Measurements from ENCODE around the gene TM6SF1.
"Not testable (repeated sequence)": the region's sequence is repeated elsewhere in the genome, so short reads cannot be mapped to it uniquely, and the experiment has no call there.

TM6SF1 gene

DNA sequence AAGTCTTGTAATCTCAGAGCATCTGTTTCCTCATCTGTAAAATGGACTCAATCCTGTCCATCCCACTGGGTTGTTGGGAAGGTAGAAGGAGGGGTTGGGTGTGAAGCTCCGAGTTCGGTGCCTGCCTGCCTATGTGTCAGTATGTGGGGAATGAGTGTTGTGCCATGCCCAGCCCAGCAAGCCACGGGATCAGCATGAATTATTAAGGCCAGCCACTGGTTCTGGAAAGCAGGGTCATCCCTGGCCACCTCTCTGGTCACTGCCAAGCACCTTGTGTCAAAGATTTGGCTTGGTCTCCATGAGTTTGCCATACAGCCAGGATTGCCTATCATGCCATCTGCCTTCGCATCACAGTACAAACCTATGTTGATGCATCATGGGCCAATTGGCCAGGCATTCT lies 11.5 kb downstream of the TM6SF1 start:
- DNase-seq: no peak

DNA sequence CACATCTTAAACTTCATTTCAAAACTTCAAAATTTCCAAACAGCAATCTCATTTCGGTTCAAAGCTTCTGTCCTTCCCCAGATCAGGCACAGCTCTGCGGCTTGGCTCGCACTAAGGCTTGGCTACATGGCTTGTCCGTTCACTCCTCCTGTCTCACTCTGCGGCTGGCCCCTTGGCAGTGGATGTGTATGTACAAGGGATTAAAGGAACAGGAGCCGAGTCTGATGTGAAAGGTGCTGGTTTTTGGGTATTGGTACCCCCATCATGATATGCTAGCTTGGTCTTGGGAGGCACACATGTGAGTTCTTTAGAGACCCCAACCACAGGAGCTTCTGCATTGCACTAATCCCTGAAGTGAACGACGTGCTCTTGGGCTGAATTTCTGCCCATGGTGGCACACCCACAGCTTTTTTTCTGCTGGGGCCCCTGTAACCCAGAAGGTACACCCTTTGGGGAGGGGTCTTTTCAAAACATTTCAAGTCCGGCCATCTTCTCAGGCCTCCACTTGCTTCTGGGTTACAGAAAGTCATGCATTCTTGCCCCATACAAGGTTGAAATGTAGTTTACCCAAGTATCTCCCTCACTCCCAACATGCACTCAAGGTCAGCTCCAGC lies 12.6 kb downstream of the TM6SF1 start:
- no peak for DNase-seq

DNA sequence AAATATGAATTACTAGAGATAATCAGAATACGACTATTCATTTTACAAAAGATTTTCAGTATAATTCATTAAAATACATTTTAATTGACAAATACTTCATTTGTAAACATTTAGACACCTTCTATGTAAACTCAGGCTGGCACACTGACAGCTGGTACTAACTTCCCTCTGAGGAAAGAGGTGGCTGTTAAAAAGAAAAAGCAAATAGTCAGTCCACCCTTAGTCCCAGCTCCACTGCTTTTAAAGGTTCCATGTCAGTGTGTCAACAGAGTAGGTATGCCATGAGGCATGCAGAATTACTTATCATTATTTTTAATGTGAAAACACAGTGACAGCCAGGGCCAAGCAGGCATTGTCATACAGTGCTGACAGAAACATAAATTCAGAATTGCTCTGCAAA lies 16.1 kb downstream of the TM6SF1 start:
- DNase-seq: no peak

DNA sequence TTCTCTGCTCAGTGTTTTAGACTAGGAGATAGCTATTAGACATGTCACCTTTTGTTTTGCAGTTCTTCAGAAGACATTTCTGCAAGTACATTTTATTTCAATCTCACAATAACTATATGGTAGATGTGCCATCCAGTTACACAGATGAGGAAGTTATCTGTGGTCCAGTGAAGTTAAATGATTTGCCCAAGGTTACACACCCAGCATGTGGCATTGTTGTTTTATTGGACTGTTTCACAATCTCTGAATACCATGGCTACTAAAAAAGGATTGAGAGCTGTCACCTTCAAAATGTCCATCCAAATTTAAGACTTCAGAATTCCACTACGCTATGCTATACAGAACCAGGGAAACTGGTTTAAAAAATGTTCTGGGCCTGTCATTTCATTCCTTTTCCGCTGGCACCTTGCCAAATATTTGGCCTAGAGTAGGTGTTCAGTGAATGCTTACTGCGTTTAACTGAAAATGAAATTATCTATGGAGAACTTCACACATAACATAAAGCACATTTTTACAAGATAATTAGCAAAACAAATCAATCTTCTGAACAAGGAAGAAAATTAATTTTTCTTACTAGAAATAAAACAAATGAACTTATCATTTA lies 20.2 kb downstream of the TM6SF1 start:
- no peak for DNase-seq

DNA sequence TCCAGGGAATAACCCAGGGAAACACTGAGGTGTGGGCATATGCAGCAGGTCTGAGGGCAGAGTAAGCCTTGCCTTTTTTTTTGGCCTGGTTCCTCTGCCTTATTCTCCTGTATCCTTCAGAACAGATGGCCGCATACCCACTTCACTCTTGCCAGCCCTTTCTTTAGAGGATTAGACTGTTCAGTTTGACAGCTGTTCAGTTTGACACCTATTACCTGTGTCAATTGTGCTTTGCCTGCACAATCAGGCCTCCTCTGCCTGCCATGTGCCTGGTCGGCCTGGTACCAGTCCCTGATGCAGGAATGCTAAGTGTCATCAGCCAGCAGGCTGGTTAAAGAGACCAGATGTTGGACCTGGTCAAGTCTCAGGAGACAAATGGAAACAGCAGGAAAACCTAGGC lies 22.3 kb downstream of the TM6SF1 start:
- DNase-seq: no peak

DNA sequence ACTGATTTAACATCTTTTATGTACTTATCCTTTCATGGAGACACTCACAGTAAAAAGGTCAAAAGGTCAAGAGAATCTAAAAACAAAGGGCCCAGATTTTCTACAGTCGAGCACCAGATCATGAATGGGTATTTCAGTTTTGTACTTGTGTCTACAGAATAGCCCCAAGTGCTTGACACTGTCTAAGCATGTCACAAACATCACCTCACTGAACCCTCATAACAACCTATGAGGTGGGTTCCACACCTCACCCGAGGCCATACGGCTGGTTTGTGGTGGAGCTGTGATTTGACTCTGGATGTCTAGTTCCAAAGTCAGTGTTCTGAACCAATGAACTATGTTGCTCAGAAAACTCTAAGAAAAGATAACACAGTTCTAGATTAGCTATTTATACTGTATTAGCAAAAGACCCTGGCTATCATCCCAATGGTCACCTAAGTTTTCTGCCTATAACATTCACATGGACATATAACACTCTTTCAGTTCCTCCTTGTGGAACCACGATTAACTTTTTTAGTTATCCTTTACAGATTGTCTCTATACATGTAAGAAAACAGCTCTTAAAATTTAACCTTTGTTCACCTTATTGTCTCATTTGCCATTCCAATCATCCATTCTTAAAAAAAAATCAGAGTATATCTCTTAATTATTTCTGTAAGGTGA lies 25.5 kb downstream of the TM6SF1 start:
- no peak for DNase-seq

DNA sequence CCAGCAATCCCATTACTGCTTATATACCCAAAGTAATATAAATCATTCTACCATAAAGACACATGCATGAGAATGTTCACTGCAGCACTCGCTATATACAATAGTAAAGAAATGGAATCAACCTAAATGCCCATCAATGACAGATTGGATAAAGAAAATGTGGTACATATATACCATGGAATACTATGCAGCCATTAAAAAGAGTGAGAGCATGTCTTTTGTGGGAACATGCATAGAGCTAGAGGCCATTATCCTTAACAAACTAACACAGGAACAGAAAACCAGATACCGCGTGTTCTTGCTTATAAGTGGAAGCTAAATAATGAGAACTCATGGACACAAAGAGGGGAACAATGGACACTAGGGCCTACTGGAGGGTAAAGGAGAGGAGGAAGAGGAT lies 34.7 kb downstream of the TM6SF1 start:
- not testable (repeated sequence) for DNase-seq

DNA sequence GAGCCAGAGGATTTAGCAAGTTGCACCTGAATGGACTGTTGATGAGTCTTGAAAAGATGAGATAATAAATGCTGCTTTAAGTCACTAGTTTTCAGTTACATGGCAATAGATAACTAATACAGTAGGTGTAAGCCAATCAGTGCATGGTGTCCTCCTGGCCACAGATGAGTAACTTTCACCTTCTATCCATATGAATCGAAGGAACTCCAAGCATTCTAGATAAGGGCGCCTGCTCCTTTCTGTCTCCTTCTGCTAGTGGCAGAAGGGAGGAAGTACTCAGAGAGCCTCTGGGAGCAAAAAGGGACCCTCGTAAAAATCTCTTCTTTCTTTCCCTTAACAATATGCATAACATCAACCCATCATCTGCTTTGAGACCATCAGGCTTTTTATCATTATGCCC lies 37.3 kb downstream of the TM6SF1 start:
- DNase-seq: no peak

DNA sequence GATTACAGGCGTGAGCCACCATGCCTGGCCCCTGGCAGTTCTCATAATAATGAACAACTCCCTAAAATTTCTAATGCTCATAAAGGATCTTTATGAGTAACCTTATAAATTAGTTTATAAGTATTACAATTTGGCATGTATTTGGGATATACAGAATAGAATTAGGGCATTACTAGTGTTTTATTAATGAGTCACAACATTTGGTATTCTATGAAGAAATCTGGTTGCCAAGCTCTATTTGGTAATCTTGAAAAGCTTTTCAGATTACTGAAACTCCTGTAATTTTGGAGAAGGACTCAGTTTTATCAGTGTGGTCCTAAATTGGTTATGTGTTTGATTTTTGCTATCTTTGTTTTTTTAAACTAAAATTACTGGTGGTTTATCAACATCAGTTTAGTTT lies 45.8 kb downstream of the TM6SF1 start:
- no peak for DNase-seq

DNA sequence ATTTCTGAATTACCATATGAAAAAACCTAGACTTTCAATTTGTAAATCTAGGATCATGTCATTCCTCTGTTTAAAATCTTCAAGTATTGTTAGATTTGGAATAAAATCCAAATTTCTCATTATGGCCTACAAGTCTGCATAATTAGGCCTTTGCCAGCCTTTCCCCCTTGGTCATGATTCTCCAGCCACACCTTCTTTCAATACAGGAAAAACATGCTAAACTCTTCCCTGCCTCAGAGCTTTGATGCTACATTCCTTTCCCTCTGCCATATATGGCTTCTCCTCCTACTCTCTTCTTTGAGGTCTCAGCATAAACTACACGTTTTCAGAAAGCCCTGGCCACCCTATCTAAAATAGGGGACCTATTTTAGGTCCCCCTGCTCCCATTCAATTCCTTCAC lies 48.5 kb downstream of the TM6SF1 start:
- DNase-seq: no peak

DNA sequence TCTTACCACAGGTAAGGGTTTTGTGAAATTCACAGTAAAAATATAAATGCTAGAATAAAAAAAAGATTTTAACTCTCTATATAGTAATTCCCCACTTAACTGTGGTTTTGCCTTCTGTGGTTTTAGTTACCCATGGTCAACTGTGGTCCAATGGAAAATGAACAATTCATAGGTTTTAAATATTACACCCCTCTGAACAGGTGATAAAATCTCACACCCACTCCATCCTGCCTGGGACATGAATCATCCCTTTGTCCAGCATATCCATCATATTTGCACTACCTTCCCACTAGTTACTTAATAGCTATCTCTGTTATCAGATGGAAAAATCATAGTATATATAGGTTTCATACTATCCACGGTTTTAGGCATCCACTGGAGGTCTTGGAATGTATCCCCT lies 50.9 kb downstream of the TM6SF1 start:
- DNase-seq: no peak

DNA sequence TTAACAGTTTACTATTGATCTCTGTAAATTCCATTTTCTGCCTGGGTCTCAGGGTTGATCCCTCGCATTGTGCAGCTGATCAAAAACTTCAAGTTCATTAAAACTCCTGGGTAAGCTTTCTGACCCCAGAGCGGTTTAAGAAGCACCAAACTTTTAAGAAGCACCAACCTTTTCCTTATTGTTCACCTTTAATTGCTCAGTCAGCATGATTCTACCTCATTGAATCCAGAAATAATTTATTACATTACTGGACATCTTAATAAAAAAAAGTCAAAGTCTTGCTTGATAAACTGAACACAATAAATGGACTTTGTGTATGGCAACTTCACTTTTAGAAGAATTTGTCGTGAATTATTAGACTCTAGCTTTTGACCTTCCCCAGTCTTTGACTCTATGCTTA lies 53.3 kb downstream of the TM6SF1 start:
- DNase-seq: no peak

DNA sequence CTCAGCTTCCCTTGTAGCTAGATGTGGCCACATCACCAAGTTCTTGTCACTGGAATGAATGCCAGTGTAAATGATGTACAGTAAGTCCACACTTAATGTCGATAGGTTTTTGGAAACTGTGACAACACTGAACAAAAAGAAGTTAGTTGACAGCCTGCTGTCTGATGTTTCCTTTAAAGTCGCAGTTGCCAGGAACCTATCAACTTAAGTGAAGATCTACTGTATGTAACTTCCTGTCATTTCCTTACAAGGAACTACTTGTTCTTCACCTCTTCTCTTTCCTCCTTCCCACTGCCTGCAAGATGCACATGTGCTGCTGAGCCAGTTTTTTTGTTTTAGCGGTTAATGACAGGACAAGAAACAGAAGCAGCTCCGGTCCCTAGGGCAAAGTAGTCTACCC lies 55.6 kb downstream of the TM6SF1 start:
- no peak for DNase-seq

DNA sequence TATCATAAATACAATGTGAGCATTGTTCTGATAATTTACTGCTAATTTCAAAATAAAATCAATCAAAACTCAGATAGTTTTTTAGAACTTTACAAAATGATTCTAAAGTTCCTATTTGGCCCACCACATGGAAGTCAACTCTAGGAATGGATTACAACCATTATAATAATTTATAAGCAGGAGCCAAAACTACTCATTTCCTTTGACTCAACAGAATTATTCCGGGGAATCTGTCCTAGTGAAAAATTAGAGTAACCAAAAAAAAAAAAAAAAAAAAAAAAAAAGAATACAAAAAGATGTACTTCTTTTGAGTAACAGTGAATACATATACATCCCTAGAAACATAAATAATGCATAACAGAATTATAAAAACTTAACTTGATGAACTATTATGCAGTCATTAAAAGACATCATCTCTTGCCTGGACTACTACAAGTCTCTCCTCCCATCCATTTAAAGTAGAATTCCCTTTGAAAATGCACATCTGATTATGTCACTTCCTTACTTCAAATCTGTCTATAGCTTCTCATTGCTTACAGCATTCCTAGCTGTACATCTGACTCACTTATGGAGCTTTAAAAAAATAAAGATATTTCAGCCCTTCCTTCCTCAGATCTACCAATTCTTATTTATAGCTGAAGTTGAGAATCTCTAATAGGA lies 56.8 kb downstream of the TM6SF1 start:
- no peak for DNase-seq

DNA sequence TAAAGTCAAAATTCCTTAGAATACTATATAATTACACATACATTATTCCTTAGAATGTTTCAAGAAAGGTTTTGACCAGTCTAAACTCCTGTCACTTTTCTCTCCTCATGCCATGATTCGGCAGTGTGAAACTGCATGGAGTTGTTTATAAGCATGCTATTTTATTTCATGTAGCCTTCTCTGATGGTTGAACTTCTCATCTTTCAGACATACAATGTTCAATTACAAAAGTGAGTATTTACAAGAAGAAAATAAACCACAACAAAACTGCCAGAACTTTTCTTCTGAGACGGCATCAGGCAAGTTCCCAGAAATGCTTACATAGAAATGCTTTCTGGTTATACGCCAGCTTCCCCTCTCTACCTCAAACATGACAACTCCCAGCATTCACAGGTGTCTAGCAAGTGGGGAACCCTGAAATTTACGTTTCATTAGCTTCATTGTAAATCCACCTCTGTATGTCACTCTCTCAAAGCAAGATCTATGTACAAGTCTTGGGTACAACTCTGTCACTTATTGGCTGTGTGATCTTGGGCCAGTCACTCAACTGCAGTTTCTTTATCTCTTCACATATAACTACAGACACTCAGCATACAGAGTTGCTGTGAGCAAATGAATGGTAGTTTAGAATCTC lies 57.4 kb downstream of the TM6SF1 start:
- DNase-seq: no peak

DNA sequence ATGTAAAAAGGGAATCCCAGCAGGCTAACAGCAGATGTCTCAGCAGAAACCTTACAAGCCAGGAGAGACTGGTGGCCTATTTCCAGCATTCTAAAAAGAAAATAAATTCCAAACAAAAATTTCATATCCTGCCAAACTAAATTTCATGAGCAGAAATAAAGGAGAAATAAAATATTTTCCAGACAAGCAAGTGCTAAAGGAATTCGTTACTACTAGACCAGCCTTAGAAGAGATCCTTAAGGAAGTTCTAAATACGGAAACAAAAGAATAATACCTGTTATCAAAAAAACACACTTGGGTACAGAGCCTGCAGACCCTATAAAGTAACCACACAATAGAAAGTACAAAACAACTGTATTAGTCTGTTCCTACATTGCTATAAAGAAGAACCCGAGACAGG lies 58.8 kb downstream of the TM6SF1 start:
- DNase-seq: no peak

DNA sequence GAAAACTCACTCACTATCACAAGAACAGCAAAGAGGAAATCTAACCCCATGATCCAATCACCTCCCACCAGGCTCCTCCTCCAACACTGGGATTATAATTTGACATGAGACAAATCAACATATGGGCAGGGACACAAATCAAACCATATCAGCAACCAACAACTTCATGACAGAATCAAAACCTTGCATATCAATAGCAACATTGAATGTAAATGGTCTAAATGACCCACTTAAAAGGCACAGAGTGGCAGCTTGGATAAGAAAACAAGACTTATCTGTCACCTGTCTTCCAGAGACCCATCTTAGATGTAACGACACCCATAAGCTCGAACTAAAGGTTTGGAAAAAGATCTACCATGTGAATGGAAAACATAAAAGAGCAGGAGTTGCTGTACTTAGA lies 59.4 kb downstream of the TM6SF1 start:
- no peak for DNase-seq

DNA sequence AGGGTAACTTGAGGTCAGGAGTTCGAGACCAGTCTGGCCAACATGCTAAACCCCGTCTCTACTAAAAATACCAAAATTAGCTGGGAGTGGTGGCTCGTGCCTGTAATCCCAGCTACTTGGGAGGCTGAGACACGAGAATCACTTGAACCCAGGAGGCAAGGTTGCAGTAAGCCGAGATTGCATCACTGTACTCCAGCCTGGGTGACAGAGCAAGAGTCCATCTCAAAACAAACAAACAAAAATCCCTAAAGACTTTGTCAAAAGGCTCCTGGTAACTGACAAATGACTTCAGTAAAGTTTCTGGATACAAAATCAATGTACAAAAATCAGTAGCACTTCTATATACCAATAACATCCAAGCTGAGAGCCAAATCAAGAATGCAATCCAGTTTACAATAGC lies 62.1 kb downstream of the TM6SF1 start:
- not testable (repeated sequence) for DNase-seq

DNA sequence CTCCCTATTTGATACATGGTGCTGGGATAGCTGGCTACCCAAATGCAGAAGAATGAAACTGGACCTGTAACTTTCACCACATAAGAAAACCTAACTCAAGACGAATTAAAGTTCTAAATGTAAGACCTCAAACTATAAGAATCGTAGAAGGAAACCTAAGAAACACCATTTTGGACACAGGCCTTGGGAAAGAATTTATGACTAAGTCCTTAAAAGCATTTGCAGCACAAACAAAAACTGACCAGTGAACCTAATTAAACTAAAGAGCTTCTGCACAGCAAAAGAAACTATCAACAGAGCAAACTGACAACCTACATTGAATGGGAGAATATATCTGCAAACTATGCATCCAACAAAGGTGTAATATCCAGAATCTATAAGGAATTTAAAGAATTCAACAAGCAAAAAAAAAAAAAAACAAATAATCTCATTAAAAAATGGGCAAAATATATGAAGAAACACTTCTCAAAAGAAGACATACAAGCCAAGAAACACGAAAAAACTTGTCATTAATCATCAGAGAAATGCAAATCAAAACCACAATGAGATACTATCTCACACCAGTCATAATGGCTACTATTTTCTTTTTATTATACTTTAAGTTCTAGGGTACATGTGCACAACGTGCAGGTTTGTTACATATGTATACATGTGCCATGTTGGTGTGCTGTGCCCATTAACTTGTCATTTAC lies 63.2 kb downstream of the TM6SF1 start:
- DNase-seq: no peak

DNA sequence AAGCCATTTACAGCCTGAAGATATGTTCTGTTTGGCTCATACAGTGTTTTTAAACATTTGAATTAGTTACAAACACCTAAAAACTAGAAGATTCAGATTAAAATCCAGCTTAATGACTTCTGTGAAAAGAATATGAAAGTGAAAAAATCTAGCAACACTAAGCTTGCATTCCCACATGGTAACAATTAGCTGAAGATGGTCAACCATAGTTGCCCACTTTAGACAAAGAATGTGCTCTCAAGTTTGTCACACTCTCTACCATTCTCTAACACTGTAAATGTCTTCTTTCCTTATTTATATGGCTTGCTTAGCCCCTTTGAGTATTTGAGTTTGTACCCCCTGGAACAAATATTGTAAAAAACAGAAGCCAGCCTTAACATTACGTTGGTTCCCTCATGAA lies 67.4 kb downstream of the TM6SF1 start:
- no peak for DNase-seq

DNA sequence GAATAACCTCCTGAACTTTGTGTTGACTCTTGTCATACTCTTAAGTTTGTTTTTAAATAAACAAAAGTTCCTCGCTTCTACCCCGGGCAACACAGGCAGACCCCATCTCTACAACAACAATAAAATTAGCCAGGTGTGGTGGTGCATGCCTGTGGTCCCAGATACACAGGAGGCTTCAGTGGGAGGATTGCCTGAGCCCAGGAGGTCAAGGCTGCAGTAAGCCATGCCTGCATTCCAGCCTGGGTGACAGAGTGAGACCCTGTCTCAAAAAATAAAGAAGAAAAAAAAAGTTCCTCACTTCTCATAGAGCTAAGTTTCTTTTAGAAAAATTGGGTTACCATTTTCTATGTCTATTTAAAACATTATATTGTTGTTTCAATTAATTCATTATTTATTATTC lies 70.9 kb downstream of the TM6SF1 start:
- DNase-seq: no peak

DNA sequence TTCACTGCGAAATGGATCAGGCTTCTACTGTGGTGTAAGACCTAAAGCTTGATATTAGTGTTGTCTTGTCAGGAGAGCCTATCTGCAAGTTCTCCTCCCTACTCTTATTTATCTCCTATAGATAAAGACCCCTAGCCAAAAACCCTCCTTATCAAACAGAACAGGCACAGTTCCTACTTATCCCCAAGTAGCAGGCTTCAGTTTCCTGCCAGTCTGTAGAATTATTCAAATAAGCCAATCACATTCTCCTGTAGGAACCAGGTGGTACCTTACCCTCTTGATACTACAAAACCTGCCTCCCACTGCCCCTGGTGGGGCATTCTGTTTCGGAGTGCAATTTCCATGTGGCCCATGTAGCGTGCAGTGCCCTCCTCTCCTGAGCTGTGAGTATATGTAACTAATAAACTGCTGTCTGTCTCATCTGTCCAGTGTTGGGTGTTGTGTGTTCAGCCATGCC lies 71.5 kb downstream of the TM6SF1 start:
- DNase-seq: no peak

DNA sequence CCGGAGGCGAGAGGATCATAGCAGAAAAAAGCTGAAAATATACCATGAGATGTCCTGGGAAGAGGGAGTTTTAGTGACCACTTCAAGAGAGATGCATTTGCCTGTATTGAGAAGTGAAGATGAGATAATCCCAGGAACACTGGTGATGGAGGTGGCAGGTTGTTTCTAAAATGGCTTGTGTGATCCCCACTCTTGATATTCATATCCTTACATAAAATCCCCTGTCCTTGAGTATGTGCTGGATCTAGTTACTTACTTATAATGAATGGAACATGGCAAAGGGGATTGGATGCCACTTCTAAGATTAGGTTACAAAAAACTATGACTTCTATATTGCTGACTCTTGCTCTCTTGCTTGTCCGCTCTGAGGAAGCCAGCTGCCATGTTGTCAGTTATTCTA lies 78.1 kb downstream of the TM6SF1 start:
- DNase-seq: no peak

Data from T1000 (cell line).